22Rv1 (cell line): ENCODE results near the gene CTBP2.

ENCODE experiments used
- ZFX ChIP-seq: fragments of 450-650 bp; IDR thresholded peaks from 2 replicates; pipeline ENCODE4 v1.6.1; 2017; ENCODE audit warnings: antibody characterized with exemption, borderline replicate concordance
- TF ChIP-seq, protein P1 (sequence below): fragments of 450-650 bp; IDR thresholded peaks from 2 replicates; pipeline ENCODE4 v1.5.1; 2017; ENCODE audit warnings: mild to moderate bottlenecking

DNA sequence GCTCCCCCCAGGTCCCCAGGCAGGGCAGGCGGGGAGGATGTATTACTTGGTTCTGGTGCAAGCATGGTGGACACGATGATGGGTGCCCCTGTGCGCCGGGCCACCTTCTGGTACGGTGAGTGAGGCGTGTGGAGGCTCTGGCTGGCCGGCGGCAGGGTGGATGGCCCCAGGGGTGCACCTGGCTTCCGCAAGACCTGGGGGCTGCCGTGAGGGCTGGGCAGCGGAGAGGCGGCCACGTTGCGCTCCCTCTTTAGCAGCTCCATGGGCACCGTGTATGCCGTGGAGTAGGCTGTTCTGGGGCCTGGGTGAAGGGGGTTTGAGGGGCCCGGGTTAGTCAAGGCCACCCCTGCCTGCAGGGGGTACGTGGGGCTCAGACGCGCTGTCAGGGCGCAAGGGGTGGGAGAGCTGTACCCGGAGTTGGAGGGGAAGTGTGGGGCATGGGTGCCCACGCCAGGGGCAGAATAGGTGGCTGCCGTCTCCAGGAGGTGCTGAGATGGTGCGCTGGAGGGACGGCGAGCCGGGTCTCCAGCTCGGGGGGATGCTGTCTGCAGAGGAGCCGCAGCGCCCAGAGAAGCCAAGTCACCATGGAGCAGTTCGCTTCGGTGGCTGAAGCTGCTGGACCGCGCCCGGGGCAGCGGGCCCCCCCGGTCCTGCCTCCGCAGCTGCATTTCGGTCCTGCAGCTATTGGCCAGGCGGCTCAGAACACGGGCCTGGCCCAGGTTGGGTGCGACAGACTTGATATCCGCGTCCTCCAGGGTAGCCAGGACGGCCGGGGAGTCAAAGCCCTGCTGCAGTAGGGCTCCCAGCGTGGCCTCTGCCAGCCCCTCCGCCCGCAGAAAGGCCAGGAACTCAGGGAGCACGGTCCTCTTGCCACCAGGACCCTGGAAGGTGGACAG lies 134.1 kb downstream of the CTBP2 start:
- TF ChIP-seq, protein P1, sequence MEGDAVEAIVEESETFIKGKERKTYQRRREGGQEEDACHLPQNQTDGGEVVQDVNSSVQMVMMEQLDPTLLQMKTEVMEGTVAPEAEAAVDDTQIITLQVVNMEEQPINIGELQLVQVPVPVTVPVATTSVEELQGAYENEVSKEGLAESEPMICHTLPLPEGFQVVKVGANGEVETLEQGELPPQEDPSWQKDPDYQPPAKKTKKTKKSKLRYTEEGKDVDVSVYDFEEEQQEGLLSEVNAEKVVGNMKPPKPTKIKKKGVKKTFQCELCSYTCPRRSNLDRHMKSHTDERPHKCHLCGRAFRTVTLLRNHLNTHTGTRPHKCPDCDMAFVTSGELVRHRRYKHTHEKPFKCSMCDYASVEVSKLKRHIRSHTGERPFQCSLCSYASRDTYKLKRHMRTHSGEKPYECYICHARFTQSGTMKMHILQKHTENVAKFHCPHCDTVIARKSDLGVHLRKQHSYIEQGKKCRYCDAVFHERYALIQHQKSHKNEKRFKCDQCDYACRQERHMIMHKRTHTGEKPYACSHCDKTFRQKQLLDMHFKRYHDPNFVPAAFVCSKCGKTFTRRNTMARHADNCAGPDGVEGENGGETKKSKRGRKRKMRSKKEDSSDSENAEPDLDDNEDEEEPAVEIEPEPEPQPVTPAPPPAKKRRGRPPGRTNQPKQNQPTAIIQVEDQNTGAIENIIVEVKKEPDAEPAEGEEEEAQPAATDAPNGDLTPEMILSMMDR: no peak
- no peak for TF ChIP-seq ZFX
